K562 (cell line): ENCODE measurements around the gene RPL22. TPM values are rescaled to one million over a fixed set of nuclear protein-coding genes. Genes with fewer than 3 reads are reported as not detected.

Experiments used
- BCL6 ChIP-seq: fragments of 250-450 bp; sonication (Bioruptor Pico); IDR thresholded peaks from 2 replicates; pipeline ENCODE4 v1.4.0; 2020
- BDP1 ChIP-seq: IDR thresholded peaks from 3 replicates; pipeline ENCODE4 v1.6.1; 2011; ENCODE audit not compliant: insufficient read length, insufficient read depth
- CREM ChIP-seq: IDR thresholded peaks from 2 replicates; pipeline ENCODE4 v1.6.1; 2014; ENCODE audit warnings: antibody characterized with exemption, low read depth
- FOXJ3 ChIP-seq: sonication (generic); formaldehyde crosslinking; IDR thresholded peaks from 2 replicates; pipeline ENCODE4 v1.4.0; 2020; ENCODE audit warnings: mild to moderate bottlenecking, missing genetic modification reagents
- FOXK1 ChIP-seq: sonication (generic); formaldehyde crosslinking; IDR thresholded peaks from 2 replicates; pipeline ENCODE4 v1.8.0; 2022; ENCODE audit warnings: missing genetic modification reagents, mild to moderate bottlenecking, borderline replicate concordance
- FOXK2 ChIP-seq, 2 experiments: fragments of 450-650 bp; IDR thresholded peaks in 1 of 2; conservative IDR thresholded peaks in 1 of 2; 2 replicates each; pipeline ENCODE4 v1.6.1; 2016; ENCODE audit warnings: low read depth in 2 of 2, mild to moderate bottlenecking in 1 of 2
- HDAC8 ChIP-seq: fragments of 450-650 bp; IDR thresholded peaks from 2 replicates; pipeline ENCODE4 v1.6.1; 2016; ENCODE audit warnings: mild to moderate bottlenecking, missing genetic modification characterization, moderate library complexity, missing compliant biosample characterization
- HDGF ChIP-seq: fragments of 450-650 bp; IDR thresholded peaks from 2 replicates; pipeline ENCODE4 v1.6.1; 2016
- KLF1 ChIP-seq: fragments of 450-650 bp; IDR thresholded peaks from 2 replicates; pipeline ENCODE4 v1.6.1; 2016; ENCODE audit warnings: missing genetic modification characterization, missing compliant biosample characterization
- MAFG ChIP-seq: fragments of 450-650 bp; conservative IDR thresholded peaks from 2 replicates; pipeline ENCODE4 v1.6.1; 2016; ENCODE audit warnings: missing genetic modification characterization, missing compliant biosample characterization
- MCM7 ChIP-seq, 2 experiments: fragments of 450-650 bp; IDR thresholded peaks; 2 replicates each; pipeline ENCODE4 v1.6.1; 2016 to 2018
- MIER1 ChIP-seq: fragments of 450-650 bp; IDR thresholded peaks from 2 replicates; pipeline ENCODE4 v1.6.1; 2016; ENCODE audit warnings: antibody characterized with exemption, mild to moderate bottlenecking, low read depth
- MYC ChIP-seq, 2 experiments: fragments of 250-450 bp in 1 of 2; sonication (Bioruptor Pico) in 1 of 2; IDR thresholded peaks; 2 replicates each; pipeline versions ENCODE4 v1.5.1 to v1.6.1; 2012 to 2021; ENCODE audit warnings: low read depth in 2 of 2, borderline replicate concordance in 1 of 2, improper control_type of control experiment in 1 of 2, low read length in 1 of 2, mild to moderate bottlenecking in 1 of 2, moderate library complexity in 1 of 2
- NR2C1 ChIP-seq, 2 experiments: fragments of 450-650 bp; IDR thresholded peaks; 2 replicates each; pipeline ENCODE4 v1.6.1; 2017; ENCODE audit warnings: mild to moderate bottlenecking in 2 of 2, antibody characterized with exemption in 1 of 2, inconsistent platforms in 1 of 2, missing compliant biosample characterization in 1 of 2, missing genetic modification characterization in 1 of 2
- PHTF2 ChIP-seq: fragments of 250-450 bp; sonication (Bioruptor Pico); IDR thresholded peaks from 2 replicates; pipeline ENCODE4 v1.5.0; 2021; ENCODE audit warnings: mild to moderate bottlenecking
- SMC3 ChIP-seq: conservative IDR thresholded peaks from 2 replicates; pipeline ENCODE4 v1.6.1; 2011; ENCODE audit warnings: low read depth, low read length, improper control_type of control experiment; ENCODE audit not compliant: insufficient read depth
- WHSC1 ChIP-seq: IDR thresholded peaks from one replicate; pipeline ENCODE4 v1.6.1; 2012; ENCODE audit warnings: low read length, control low read depth, inconsistent platforms
- ZNF146 ChIP-seq: IDR thresholded peaks from one replicate; pipeline ENCODE4 v1.6.1; 2018; ENCODE audit warnings: missing compliant biosample characterization; ENCODE audit not compliant: unreplicated experiment
- ZNF184 ChIP-seq: sonication (generic); formaldehyde crosslinking; IDR thresholded peaks from 2 replicates; pipeline ENCODE4 v1.5.0; 2020; ENCODE audit warnings: missing genetic modification reagents
- ZNF764 ChIP-seq: fragments of 250-450 bp; sonication (Bioruptor Pico); IDR thresholded peaks from 2 replicates; pipeline ENCODE4 v1.4.0; 2020; ENCODE audit warnings: low read depth, mild to moderate bottlenecking, moderate library complexity
- ZNF79 ChIP-seq: fragments of 250-450 bp; sonication (Bioruptor Pico); IDR thresholded peaks from 2 replicates; pipeline ENCODE4 v1.4.0; 2020; ENCODE audit warnings: low read depth, mild to moderate bottlenecking, moderate library complexity
- polyA plus RNA-seq, 8 experiments: library from polyadenylated mRNA; depleted of rRNA in 4 of 8; stranded (reverse) in 5 of 8; unstranded in 3 of 8; fragments of >200 nt; fragmentation: Nextera tagmentation in 2 of 8; fragmentation: Illumina TruSeq in 1 of 8; extraction: Ambion mirVana in 2 of 8; extraction: Trizol in 1 of 8; gene quantifications; 2 replicates each; pipeline versions ENCODE4 v1.2.1 to v1.2.3, GENCODE V29; 2011 to 2014; ENCODE audit warnings: inconsistent platforms in 1 of 8, missing spikeins in 1 of 8
- total RNA-seq, 7 experiments: library from RNA; depleted of rRNA in 6 of 7; stranded (reverse); fragments of >200 nt in 6 of 7; fragmentation: Illumina TruSeq in 2 of 7; extraction: Trizol in 2 of 7; gene quantifications; 2 replicates each; pipeline versions ENCODE4 v1.2.1 to v1.2.3, GENCODE V29; 2011 to 2021; ENCODE audit warnings: low replicate concordance in 1 of 7
- TF ChIP-seq, protein P1 (sequence below): fragments of 250-450 bp; sonication (Bioruptor Pico); IDR thresholded peaks from 2 replicates; pipeline ENCODE4 v1.4.0; 2020
- TF ChIP-seq, protein P2 (sequence below): fragments of 450-650 bp; formaldehyde crosslinking; conservative IDR thresholded peaks from 2 replicates; pipeline ENCODE4 v1.4.0; 2022; ENCODE audit warnings: mild to moderate bottlenecking, missing genetic modification characterization
- TF ChIP-seq, protein P3 (sequence below), 2 experiments: fragments of 450-650 bp; IDR thresholded peaks; 2 replicates each; pipeline ENCODE4 v1.6.1; 2016
- TF ChIP-seq, protein P4 (sequence below): fragments of 450-650 bp; formaldehyde crosslinking; IDR thresholded peaks from 2 replicates; pipeline ENCODE4 v1.4.0; 2022; ENCODE audit warnings: mild to moderate bottlenecking, moderate library complexity

RPL22 gene
- total and polyA plus RNA-seq, 9 of the 15 experiments (the other 6 are each of a cell fraction or from before 2014, with no cell fraction given), result 467 to 1,165 (median 607) TPM

DNA sequence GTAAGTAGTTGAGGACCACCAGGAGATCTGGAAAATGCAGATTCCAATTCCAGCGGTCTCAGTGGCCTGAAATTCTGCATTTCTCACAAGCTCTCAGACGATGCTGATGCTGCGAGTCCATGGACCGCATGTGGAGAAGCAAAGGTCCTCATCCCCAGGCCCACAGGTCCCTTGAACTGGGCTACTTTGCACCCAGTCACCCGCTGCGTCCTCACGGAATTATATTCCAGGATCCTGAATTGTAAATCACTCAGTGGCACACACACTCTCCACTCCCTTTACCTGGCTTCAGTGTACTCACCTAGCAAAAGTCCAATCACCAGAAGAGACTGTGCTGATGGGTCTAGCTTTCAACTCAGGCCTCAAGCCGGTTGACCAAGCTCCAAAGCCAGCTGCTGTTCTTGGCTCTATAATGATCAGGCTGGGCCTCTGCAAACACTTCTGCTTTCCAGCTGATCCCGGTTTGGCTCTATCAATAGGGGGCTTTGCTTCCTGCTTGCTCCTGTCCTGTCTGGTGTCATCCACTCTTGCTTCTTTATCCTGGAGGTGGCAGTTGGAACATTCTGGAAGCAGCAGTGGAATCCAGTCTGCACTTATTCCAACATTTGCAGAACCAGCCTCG, 904 bp upstream of the RPL22 start (continued):
- TF ChIP-seq ZNF764 (CRISPR knock-in tag) (no peak), ZNF146 (CRISPR knock-in tag) (no peak), ZNF184 (CRISPR knock-in tag) (no peak), HDAC8 (tag) (no peak), MYC (IDR thresholded peaks at IDR 0.05; ENCODE audit: low read depth, low read length) (no peak), MYC (CRISPR knock-in tag; IDR thresholded peaks at IDR 0.05; ENCODE audit: borderline replicate concordance, low read depth) (no peak), PHTF2 (CRISPR knock-in tag) (no peak), WHSC1 (no peak), SMC3 (no peak), FOXJ3 (CRISPR knock-in tag) (no peak), KLF1 (tag) (peak; percentile 29; the same call in 1 of the 2 replicates), MIER1 (peak; percentile 4; the same call in 1 of the 2 replicates), MAFG (no peak), HDGF (peak; percentile 84; the same call in 1 of the 2 replicates), FOXK2 (conservative IDR thresholded peaks at IDR 0.05 in 1 of 2, IDR thresholded peaks at IDR 0.05 in 1 of 2; ENCODE audit: low read depth in 2 of 2) (no peak), ZNF79 (CRISPR knock-in tag) (no peak), CREM (no peak), BDP1 (no peak), BCL6 (CRISPR knock-in tag) (no peak), NR2C1 (IDR thresholded peaks at IDR 0.05) (no peak), NR2C1 (tag; IDR thresholded peaks at IDR 0.05) (no peak), MCM7 (IDR thresholded peaks at IDR 0.05) (no peak), FOXK1 (no peak)
- TF ChIP-seq, protein P1, sequence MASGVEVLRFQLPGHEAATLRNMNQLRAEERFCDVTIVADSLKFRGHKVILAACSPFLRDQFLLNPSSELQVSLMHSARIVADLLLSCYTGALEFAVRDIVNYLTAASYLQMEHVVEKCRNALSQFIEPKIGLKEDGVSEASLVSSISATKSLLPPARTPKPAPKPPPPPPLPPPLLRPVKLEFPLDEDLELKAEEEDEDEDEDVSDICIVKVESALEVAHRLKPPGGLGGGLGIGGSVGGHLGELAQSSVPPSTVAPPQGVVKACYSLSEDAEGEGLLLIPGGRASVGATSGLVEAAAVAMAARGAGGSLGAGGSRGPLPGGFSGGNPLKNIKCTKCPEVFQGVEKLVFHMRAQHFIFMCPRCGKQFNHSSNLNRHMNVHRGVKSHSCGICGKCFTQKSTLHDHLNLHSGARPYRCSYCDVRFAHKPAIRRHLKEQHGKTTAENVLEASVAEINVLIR (CRISPR knock-in tag), result 0 out of 2 replicates have a peak, but pooled peaks have one; percentile 19
- TF ChIP-seq, protein P2, sequence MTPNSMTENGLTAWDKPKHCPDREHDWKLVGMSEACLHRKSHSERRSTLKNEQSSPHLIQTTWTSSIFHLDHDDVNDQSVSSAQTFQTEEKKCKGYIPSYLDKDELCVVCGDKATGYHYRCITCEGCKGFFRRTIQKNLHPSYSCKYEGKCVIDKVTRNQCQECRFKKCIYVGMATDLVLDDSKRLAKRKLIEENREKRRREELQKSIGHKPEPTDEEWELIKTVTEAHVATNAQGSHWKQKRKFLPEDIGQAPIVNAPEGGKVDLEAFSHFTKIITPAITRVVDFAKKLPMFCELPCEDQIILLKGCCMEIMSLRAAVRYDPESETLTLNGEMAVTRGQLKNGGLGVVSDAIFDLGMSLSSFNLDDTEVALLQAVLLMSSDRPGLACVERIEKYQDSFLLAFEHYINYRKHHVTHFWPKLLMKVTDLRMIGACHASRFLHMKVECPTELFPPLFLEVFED, result no peak
- TF ChIP-seq, protein P3, sequence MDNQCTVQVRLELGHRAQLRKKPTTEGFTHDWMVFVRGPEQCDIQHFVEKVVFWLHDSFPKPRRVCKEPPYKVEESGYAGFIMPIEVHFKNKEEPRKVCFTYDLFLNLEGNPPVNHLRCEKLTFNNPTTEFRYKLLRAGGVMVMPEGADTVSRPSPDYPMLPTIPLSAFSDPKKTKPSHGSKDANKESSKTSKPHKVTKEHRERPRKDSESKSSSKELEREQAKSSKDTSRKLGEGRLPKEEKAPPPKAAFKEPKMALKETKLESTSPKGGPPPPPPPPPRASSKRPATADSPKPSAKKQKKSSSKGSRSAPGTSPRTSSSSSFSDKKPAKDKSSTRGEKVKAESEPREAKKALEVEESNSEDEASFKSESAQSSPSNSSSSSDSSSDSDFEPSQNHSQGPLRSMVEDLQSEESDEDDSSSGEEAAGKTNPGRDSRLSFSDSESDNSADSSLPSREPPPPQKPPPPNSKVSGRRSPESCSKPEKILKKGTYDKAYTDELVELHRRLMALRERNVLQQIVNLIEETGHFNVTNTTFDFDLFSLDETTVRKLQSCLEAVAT (IDR thresholded peaks at IDR 0.05), result peak in 1 of 2 experiments; percentile 9; a peak in 1 of 4 replicates
- TF ChIP-seq, protein P4, sequence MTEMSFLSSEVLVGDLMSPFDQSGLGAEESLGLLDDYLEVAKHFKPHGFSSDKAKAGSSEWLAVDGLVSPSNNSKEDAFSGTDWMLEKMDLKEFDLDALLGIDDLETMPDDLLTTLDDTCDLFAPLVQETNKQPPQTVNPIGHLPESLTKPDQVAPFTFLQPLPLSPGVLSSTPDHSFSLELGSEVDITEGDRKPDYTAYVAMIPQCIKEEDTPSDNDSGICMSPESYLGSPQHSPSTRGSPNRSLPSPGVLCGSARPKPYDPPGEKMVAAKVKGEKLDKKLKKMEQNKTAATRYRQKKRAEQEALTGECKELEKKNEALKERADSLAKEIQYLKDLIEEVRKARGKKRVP (CRISPR knock-in tag), result no peak
